Measurements from ENCODE around the gene PIGV.

GRCh38 chr1:26844424-26845196 lies 56.9 kb downstream of the PIGV start:
- TF ChIP-seq CTCF (IDR thresholded peaks at IDR 0.05) (no peak), POLR2AphosphoS5 (IDR thresholded peaks at IDR 0.05) (no peak), POLR2A (IDR thresholded peaks at IDR 0.05; ENCODE audit: low read depth) (no peak)

All from esophagus muscularis mucosa (tissue), 3 donors.